Fibroblast of pulmonary artery (primary cell): ENCODE data around the gene ARHGEF6.

Experiments
- DNase-seq: peaks from one replicate; pipeline ENCODE4 v3.0.0-alpha.2; 2010; ENCODE audit warnings: low read depth
- H3K4me3 ChIP-seq: replicated peaks from 2 replicates; pipeline ENCODE4 v1.5.1; 2011; ENCODE audit warnings: low read depth, mild to moderate bottlenecking, control low read depth, low read length, moderate library complexity
- CTCF ChIP-seq: IDR thresholded peaks from 2 replicates; pipeline ENCODE4 v1.5.1; 2011; ENCODE audit warnings: mild to moderate bottlenecking, control low read depth, low read length, inconsistent platforms; ENCODE audit errors: missing control alignments

ARHGEF6 gene

GRCh38 chrX:136733613-136734012, 47.1 kb downstream of the ARHGEF6 start:
- TF ChIP-seq CTCF: no peak
- H3K4me3 ChIP-seq: no peak overlapping the region
- no peak for DNase-seq

- no peak for DNase-seq
- H3K4me3 ChIP-seq: no peak overlapping the region
- TF ChIP-seq CTCF: no peak
Observed at GRCh38 chrX:136731798-136732197, 48.9 kb downstream of the ARHGEF6 start.

- H3K4me3 ChIP-seq: no peak overlapping the region
- no peak for TF ChIP-seq CTCF
- DNase-seq: no peak
Observed at GRCh38 chrX:136731207-136731782, 49.4 kb downstream of the ARHGEF6 start.

- TF ChIP-seq CTCF: no peak
Observed at GRCh38 chrX:136728393-136728792, 52.3 kb downstream of the ARHGEF6 start.

GRCh38 chrX:136725441-136726104, 55.2 kb downstream of the ARHGEF6 start:
- no peak for TF ChIP-seq CTCF
- no peak overlapping the region for H3K4me3 ChIP-seq
- peak; percentile 70 for DNase-seq

More at GRCh38 chrX:136728393-136728792, 52.3 kb downstream of the ARHGEF6 start:
- no peak for DNase-seq
- H3K4me3 ChIP-seq: no peak overlapping the region

- no peak overlapping the region for H3K4me3 ChIP-seq
- no peak for TF ChIP-seq CTCF
- no peak for DNase-seq
Observed at GRCh38 chrX:136718091-136718490, 62.6 kb downstream of the ARHGEF6 start.
